Neural cell (in vitro differentiated cells): ENCODE measurements around the gene SLC37A2. TPM values are rescaled to one million over a fixed set of nuclear protein-coding genes. Genes with fewer than 3 reads are reported as not detected.
"Not testable (repeated sequence)": the region's sequence is repeated elsewhere in the genome, so short reads cannot be mapped to it uniquely, and the experiment has no call there.

Experiments used
- H2AFZ ChIP-seq: fragments of 200-600, 300-800 bp; sonication (generic), shearing (Covaris generic); 2 replicates; pipeline ENCODE4 v1.6.0; 2014; ENCODE audit warnings: low read depth, mild to moderate bottlenecking, antibody characterized with exemption, low read length, moderate library complexity
- H3F3A ChIP-seq: fragments of 200-600 bp; shearing (Covaris generic); 2 replicates; pipeline ENCODE4 v1.6.1; 2016; ENCODE audit warnings: mild to moderate bottlenecking, moderate library complexity, mixed read lengths, antibody characterized with exemption, low read length; ENCODE audit not compliant: insufficient read depth, poor library complexity, severe bottlenecking
- H3K27ac ChIP-seq: fragments of 200-600, 300-800 bp; sonication (generic), shearing (Covaris generic); 2 replicates; pipeline ENCODE4 v1.5.1; 2014; ENCODE audit warnings: mild to moderate bottlenecking, low read length, moderate library complexity
- H3K27me3 ChIP-seq: fragments of 300-800, 200-600 bp; sonication (generic), shearing (Covaris generic); 2 replicates; pipeline ENCODE4 v1.6.0; 2014; ENCODE audit warnings: mild to moderate bottlenecking, low read depth, low read length, moderate library complexity; ENCODE audit not compliant: insufficient read depth
- H3K36me3 ChIP-seq: fragments of 300-800, 200-600 bp; sonication (generic), shearing (Covaris generic); 2 replicates; pipeline ENCODE4 v1.5.1; 2014; ENCODE audit warnings: mild to moderate bottlenecking, antibody characterized with exemption, low read length, moderate library complexity; ENCODE audit not compliant: insufficient read depth
- H3K4me2 ChIP-seq: fragments of 300-800, 200-600 bp; sonication (generic), shearing (Covaris generic); 2 replicates; pipeline ENCODE4 v1.6.0; 2014; ENCODE audit warnings: mild to moderate bottlenecking, low read length
- H3K4me3 ChIP-seq: fragments of 300-800, 200-600 bp; sonication (generic), shearing (Covaris generic); 2 replicates; pipeline ENCODE4 v1.5.1; 2014; ENCODE audit warnings: mild to moderate bottlenecking, low read length, moderate library complexity
- H3K79me2 ChIP-seq: fragments of 200-600 bp; shearing (Covaris generic); replicated peaks from 2 replicates; pipeline ENCODE4 v1.6.0; 2014; ENCODE audit warnings: mild to moderate bottlenecking, low read length, moderate library complexity; ENCODE audit not compliant: insufficient read depth
- H3K9ac ChIP-seq: fragments of 300-800, 200-600 bp; sonication (generic), shearing (Covaris generic); 2 replicates; pipeline ENCODE4 v1.6.1; 2016; ENCODE audit warnings: mild to moderate bottlenecking, low read length, mixed read lengths
- H3K9me2 ChIP-seq: fragments of 200-600 bp; shearing (Covaris generic); 2 replicates; pipeline ENCODE4 v1.6.1; 2016; ENCODE audit warnings: mild to moderate bottlenecking, low read length, mixed read lengths; ENCODE audit not compliant: insufficient read depth
- H3K9me3 ChIP-seq: fragments of 200-600, 300-800 bp; sonication (generic), shearing (Covaris generic); 2 replicates; pipeline ENCODE4 v1.6.1; 2016; ENCODE audit warnings: mild to moderate bottlenecking, mixed run types, low read length, moderate library complexity, mixed read lengths
- H4K20me1 ChIP-seq: fragments of 200-600 bp; shearing (Covaris generic); 2 replicates; pipeline ENCODE4 v1.6.1; 2016; ENCODE audit warnings: mild to moderate bottlenecking, mixed run types; ENCODE audit not compliant: insufficient read depth
- CTCF ChIP-seq: fragments of 450-650 bp; IDR thresholded peaks from 2 replicates; pipeline ENCODE4 v1.5.1; 2014; ENCODE audit warnings: antibody characterized with exemption, mild to moderate bottlenecking, moderate library complexity; ENCODE audit not compliant: poor library complexity, severe bottlenecking
- EP300 ChIP-seq: fragments of 450-650 bp; conservative IDR thresholded peaks from 2 replicates; pipeline ENCODE4 v1.6.1; 2014; ENCODE audit warnings: antibody characterized with exemption, mild to moderate bottlenecking, moderate library complexity; ENCODE audit not compliant: poor library complexity, severe bottlenecking
- EZH2 ChIP-seq: fragments of 200-600, 300-800 bp; shearing (Covaris generic), sonication (generic); IDR thresholded peaks from 2 replicates; pipeline ENCODE4 v1.6.1; 2014; ENCODE audit warnings: antibody characterized with exemption, low read length, borderline replicate concordance, mild to moderate bottlenecking; ENCODE audit not compliant: insufficient read depth, poor library complexity, severe bottlenecking
- MXI1 ChIP-seq: fragments of 450-650 bp; conservative IDR thresholded peaks from 2 replicates; pipeline ENCODE4 v1.6.1; 2014; ENCODE audit warnings: antibody characterized with exemption, mild to moderate bottlenecking; ENCODE audit not compliant: poor library complexity, severe bottlenecking
- POLR2AphosphoS5 ChIP-seq: IDR thresholded peaks from 2 replicates; pipeline ENCODE4 v1.6.1; 2012
- RAD21 ChIP-seq: fragments of 450-650 bp; conservative IDR thresholded peaks from 2 replicates; pipeline ENCODE4 v1.6.1; 2014; ENCODE audit warnings: antibody characterized with exemption, mild to moderate bottlenecking, moderate library complexity
- REST ChIP-seq: IDR thresholded peaks from 2 replicates; pipeline ENCODE4 v1.6.1; 2012; ENCODE audit warnings: borderline replicate concordance
- SMC3 ChIP-seq: fragments of 450-650 bp; conservative IDR thresholded peaks from 2 replicates; pipeline ENCODE4 v1.6.1; 2014; ENCODE audit warnings: antibody characterized with exemption, mild to moderate bottlenecking, moderate library complexity; ENCODE audit not compliant: poor library complexity
- TAF1 ChIP-seq: IDR thresholded peaks from 2 replicates; pipeline ENCODE4 v1.6.1; 2012; ENCODE audit warnings: low read depth
- polyA plus RNA-seq: library from polyadenylated mRNA; depleted of rRNA; stranded (reverse); fragments of >200 nt; gene quantifications from 2 replicates; pipeline ENCODE4 v1.2.3, GENCODE V29; 2014

The SLC37A2 gene
- polyA plus RNA-seq, 1 donor from 2014 or later: 0.12 TPM

GRCh38 chr11:125055107-125055715, 7.9 kb upstream of the SLC37A2 start:
- Histone ChIP-seq H3K9me2 (no peaks in the 10 kb centered on the region), H3K27ac (no peak overlapping the region), H3K36me3 (no peaks in the 10 kb centered on the region), H3K4me2 (no peak overlapping the region), H3K27me3 (no peaks in the 10 kb centered on the region), H3K79me2 (no peaks in the 10 kb centered on the region), H3F3A (no peaks in the 10 kb centered on the region), H4K20me1 (no peaks in the 10 kb centered on the region), H2AFZ (no peak overlapping the region), H3K9ac (no peak overlapping the region), H3K9me3 (no peaks in the 10 kb centered on the region), H3K4me3 (no peak overlapping the region)
- no peak for TF ChIP-seq RAD21
- TF ChIP-seq TAF1: no peak
- no peak for TF ChIP-seq EZH2
- no peak for TF ChIP-seq SMC3

GRCh38 chr11:125056111-125056510, 7.0 kb upstream of the SLC37A2 start:
- not testable (repeated sequence) for H3K79me2 ChIP-seq, H3K27ac ChIP-seq, H3K9me2 ChIP-seq, H2AFZ ChIP-seq, H3K4me3 ChIP-seq, H3F3A ChIP-seq, H3K9ac ChIP-seq, H4K20me1 ChIP-seq, H3K27me3 ChIP-seq, H3K9me3 ChIP-seq, H3K4me2 ChIP-seq, H3K36me3 ChIP-seq

GRCh38 chr11:125056931-125057692, 6.0 kb upstream of the SLC37A2 start:
- H3K4me2 ChIP-seq: no peak overlapping the region
- no peaks in the 10 kb centered on the region for H3K79me2 ChIP-seq
- TF ChIP-seq TAF1 (no peak), SMC3 (no peak), RAD21 (no peak), MXI1 (no peak), EP300 (no peak), EZH2 (no peak), CTCF (no peak), REST (no peak), POLR2AphosphoS5 (no peak)
- no peak overlapping the region for H3K4me3 ChIP-seq
- peaks cover 13% of the 10 kb centered on the region for H3K27me3 ChIP-seq
- no peak overlapping the region for H3K9ac ChIP-seq
- no peaks in the 10 kb centered on the region for H3K36me3 ChIP-seq
- no peaks in the 10 kb centered on the region for H3F3A ChIP-seq
- H3K27ac ChIP-seq: no peak overlapping the region
- no peak overlapping the region for H2AFZ ChIP-seq
- no peaks in the 10 kb centered on the region for H3K9me2 ChIP-seq
- H3K9me3 ChIP-seq: no peaks in the 10 kb centered on the region
- H4K20me1 ChIP-seq: no peaks in the 10 kb centered on the region
